Activated CD4-positive, alpha-beta T cell treated with anti-CD3 and anti-CD28 coated beads, Interleukin-2, amount 50 U/mL, for 48 hours (primary cell): ENCODE results near the gene FBXO30.

Experiments
- DNase-seq, 2 experiments: peaks; one replicate each; pipeline ENCODE4 v3.0.0-alpha.2; 2020

The FBXO30 gene

GRCh38 chr6:145814501-145815308 is at the start of gene FBXO30:
Gene FBXO30 (minus strand): TSS chr6:145814795. CDS start chr6:145806405, 8,390 bp downstream.
- peak; percentile 80 to 85 for DNase-seq

GRCh38 chr6:145863988-145864616 is 49.5 kb upstream of the FBXO30 start:
- DNase-seq = no peak

- DNase-seq = no peak
These were observed 48.8 kb upstream of the FBXO30 start for GRCh38 chr6:145863366-145863765.

GRCh38 chr6:145860562-145860961 is 46.0 kb upstream of the FBXO30 start:
- DNase-seq = no peak

GRCh38 chr6:145850671-145851070 is 36.1 kb upstream of the FBXO30 start:
- no peak for DNase-seq

GRCh38 chr6:145848541-145848940 is 33.9 kb upstream of the FBXO30 start:
- no peak for DNase-seq

GRCh38 chr6:145845557-145845956 is 31.0 kb upstream of the FBXO30 start:
- DNase-seq = no peak

- DNase-seq = no peak
These were observed 30.4 kb upstream of the FBXO30 start for GRCh38 chr6:145844933-145845540.

GRCh38 chr6:145842693-145843546 is 28.3 kb upstream of the FBXO30 start:
- DNase-seq = no peak

- DNase-seq = no peak
These were observed 27.1 kb upstream of the FBXO30 start for GRCh38 chr6:145841668-145842067.

- no peak for DNase-seq
These were observed 25.1 kb upstream of the FBXO30 start for GRCh38 chr6:145839653-145840052.

GRCh38 chr6:145838305-145838704 is 23.7 kb upstream of the FBXO30 start:
- no peak for DNase-seq

GRCh38 chr6:145836772-145837171 is 22.2 kb upstream of the FBXO30 start:
- no peak for DNase-seq

GRCh38 chr6:145836170-145836569 is 21.6 kb upstream of the FBXO30 start:
- DNase-seq = no peak

- DNase-seq = no peak
These were observed 16.0 kb upstream of the FBXO30 start for GRCh38 chr6:145830612-145831011.

GRCh38 chr6:145829950-145830349 is 15.4 kb upstream of the FBXO30 start:
- no peak for DNase-seq

GRCh38 chr6:145829102-145829501 is 14.5 kb upstream of the FBXO30 start:
- no peak for DNase-seq

- no peak for DNase-seq
These were observed 9.7 kb upstream of the FBXO30 start for GRCh38 chr6:145824344-145824743.

GRCh38 chr6:145823328-145823944 is 8.8 kb upstream of the FBXO30 start:
- DNase-seq = no peak

GRCh38 chr6:145822456-145822855 is 7.9 kb upstream of the FBXO30 start:
- DNase-seq = no peak

- DNase-seq = no peak
These were observed 5.4 kb upstream of the FBXO30 start for GRCh38 chr6:145819994-145820393.

GRCh38 chr6:145818796-145819195 is 4.2 kb upstream of the FBXO30 start:
- no peak for DNase-seq

- no peak for DNase-seq
These were observed 1.8 kb upstream of the FBXO30 start for GRCh38 chr6:145816392-145816791.
